IgD-negative memory B cell (primary cell): ENCODE measurements around the gene KRTAP17-1. TPM values are rescaled to one million over a fixed set of nuclear protein-coding genes. Genes with fewer than 3 reads are reported as not detected.
A peak's percentile ranks its signal among the peaks of the same experiment; 100 is the strongest.
"Not testable (repeated sequence)": the region's sequence is repeated elsewhere in the genome, so short reads cannot be mapped to it uniquely, and the experiment has no call there.

Experiments used
- H3K27ac Mint-ChIP-seq, 3 donors: one replicate each; pipeline ENCODE4 v1.8.0; 2020 to 2022; ENCODE audit warnings: mild to moderate bottlenecking in 3 of 3, mixed read lengths in 3 of 3, moderate library complexity in 1 of 3
- H3K27me3 Mint-ChIP-seq: one replicate; pipeline ENCODE4 v1.8.0; 2021; ENCODE audit warnings: mixed read lengths
- H3K36me3 Mint-ChIP-seq: one replicate; pipeline ENCODE4 v1.8.0; 2020; ENCODE audit warnings: mild to moderate bottlenecking, mixed read lengths
- H3K4me1 Mint-ChIP-seq, 3 donors: one replicate each; pipeline ENCODE4 v1.8.0; 2020 to 2022; ENCODE audit warnings: mixed read lengths in 3 of 3, mild to moderate bottlenecking in 1 of 3
- H3K4me3 Mint-ChIP-seq, 4 donors: one replicate each; pipeline ENCODE4 v1.8.0; 2020 to 2022; ENCODE audit warnings: mild to moderate bottlenecking in 4 of 4, mixed read lengths in 4 of 4, moderate library complexity in 3 of 4
- H3K9me3 Mint-ChIP-seq, 3 donors: one replicate each; pipeline ENCODE4 v1.8.0; 2020 to 2021; ENCODE audit warnings: mixed read lengths in 3 of 3, mild to moderate bottlenecking in 1 of 3
- polyA plus RNA-seq: library from polyadenylated mRNA; unstranded; fragments of 300-500 nt; fragmentation: Illumina TruSeq; gene quantifications from one replicate; pipeline ENCODE4 v1.2.3, GENCODE V29; 2021

The KRTAP17-1 gene
- not detected for polyA plus RNA-seq

- H3K4me3 Mint-ChIP-seq = no peak within 1 kb of the TSS
- H3K9me3 Mint-ChIP-seq = peaks cover 3 to 12% (median 4%) of the 10 kb centered on the region in 3 donors
- peaks cover 15% of the 10 kb centered on the region for H3K27me3 Mint-ChIP-seq
- H3K4me1 Mint-ChIP-seq = peaks cover 0 to 6% (median 2%) of the 10 kb centered on the region in 3 donors
- H3K36me3 Mint-ChIP-seq = no peaks in the 10 kb centered on the region
- H3K27ac Mint-ChIP-seq = peak within 1 kb of the TSS in 1 of 3 donors; percentile 5
Measured at GRCh38 chr17:41315204-41315794, at the start of gene KRTAP17-1. TSS of gene KRTAP17-1 (minus strand) at chr17:41315710. CDS start at chr17:41315650, 60 bp downstream.

GRCh38 chr17:41363881-41364280 is 48.4 kb upstream of the KRTAP17-1 start:
- Mint-ChIP-seq H3K27ac (no peak overlapping the region), H3K27me3 (peaks cover 11% of the 10 kb centered on the region), H3K36me3 (no peaks in the 10 kb centered on the region), H3K9me3 (peaks cover 0 to 3% (median 2%) of the 10 kb centered on the region in 3 donors), H3K4me1 (peaks cover 0 to 7% (median 0%) of the 10 kb centered on the region in 3 donors), H3K4me3 (no peak overlapping the region)

GRCh38 chr17:41360296-41360995 is 44.9 kb upstream of the KRTAP17-1 start:
- Mint-ChIP-seq H3K4me1 (peaks cover 0 to 3% (median 0%) of the 10 kb centered on the region in 3 donors), H3K36me3 (no peaks in the 10 kb centered on the region), H3K27ac (no peak overlapping the region), H3K27me3 (peaks cover 7% of the 10 kb centered on the region), H3K4me3 (no peak overlapping the region), H3K9me3 (peaks cover 0 to 7% (median 2%) of the 10 kb centered on the region in 3 donors)

GRCh38 chr17:41354536-41354935 is 39.0 kb upstream of the KRTAP17-1 start:
- peaks cover 0 to 4% (median 3%) of the 10 kb centered on the region in 3 donors for H3K9me3 Mint-ChIP-seq
- no peaks in the 10 kb centered on the region for H3K4me1 Mint-ChIP-seq
- no peaks in the 10 kb centered on the region for H3K36me3 Mint-ChIP-seq
- H3K27ac Mint-ChIP-seq = no peak overlapping the region
- no peak overlapping the region for H3K4me3 Mint-ChIP-seq
- H3K27me3 Mint-ChIP-seq = peaks cover 9% of the 10 kb centered on the region

GRCh38 chr17:41352597-41353366 is 37.3 kb upstream of the KRTAP17-1 start:
- peaks cover 0 to 4% (median 3%) of the 10 kb centered on the region in 3 donors for H3K9me3 Mint-ChIP-seq
- H3K4me3 Mint-ChIP-seq = no peak overlapping the region
- H3K36me3 Mint-ChIP-seq = no peaks in the 10 kb centered on the region
- H3K27ac Mint-ChIP-seq = no peak overlapping the region
- peaks cover 9% of the 10 kb centered on the region for H3K27me3 Mint-ChIP-seq
- no peaks in the 10 kb centered on the region for H3K4me1 Mint-ChIP-seq

GRCh38 chr17:41351177-41351576 is 35.7 kb upstream of the KRTAP17-1 start:
- Mint-ChIP-seq H3K4me3 (no peak overlapping the region), H3K27ac (no peak overlapping the region), H3K4me1 (no peaks in the 10 kb centered on the region), H3K9me3 (peaks cover 0 to 3% (median 0%) of the 10 kb centered on the region in 3 donors), H3K27me3 (peaks cover 8% of the 10 kb centered on the region), H3K36me3 (no peaks in the 10 kb centered on the region)

- H3K9me3 Mint-ChIP-seq, H3K4me3 Mint-ChIP-seq, H3K36me3 Mint-ChIP-seq, H3K27me3 Mint-ChIP-seq, H3K4me1 Mint-ChIP-seq: not testable (repeated sequence)
- H3K27ac Mint-ChIP-seq = peak within 1 kb of the TSS in 1 of 3 donors; percentile 1
Measured at GRCh38 chr17:41350381-41350878, 34.9 kb upstream of the KRTAP17-1 start, which contains the start of gene KRT33A. TSS of gene KRT33A (minus strand) at chr17:41350828. CDS start at chr17:41350767, 61 bp downstream.

GRCh38 chr17:41347869-41348760 is 32.6 kb upstream of the KRTAP17-1 start:
- no peaks in the 10 kb centered on the region for H3K4me1 Mint-ChIP-seq
- H3K36me3 Mint-ChIP-seq = no peaks in the 10 kb centered on the region
- peaks cover 8% of the 10 kb centered on the region for H3K27me3 Mint-ChIP-seq
- no peak overlapping the region for H3K4me3 Mint-ChIP-seq
- no peak overlapping the region for H3K27ac Mint-ChIP-seq
- peaks cover 4 to 5% (median 4%) of the 10 kb centered on the region in 3 donors for H3K9me3 Mint-ChIP-seq

GRCh38 chr17:41346421-41346820 is 30.9 kb upstream of the KRTAP17-1 start:
- H3K36me3 Mint-ChIP-seq, H3K27me3 Mint-ChIP-seq, H3K27ac Mint-ChIP-seq, H3K4me3 Mint-ChIP-seq, H3K4me1 Mint-ChIP-seq: not testable (repeated sequence)
- peaks cover 4 to 19% (median 11%) of the 10 kb centered on the region in 3 donors for H3K9me3 Mint-ChIP-seq

GRCh38 chr17:41345992-41346391 is 30.5 kb upstream of the KRTAP17-1 start:
- Mint-ChIP-seq H3K27me3 (peaks cover 5% of the 10 kb centered on the region), H3K4me1 (peaks cover 0 to under 1% (median 0%) of the 10 kb centered on the region in 3 donors), H3K27ac (no peak overlapping the region), H3K9me3 (peaks cover 4 to 19% (median 11%) of the 10 kb centered on the region in 3 donors), H3K4me3 (no peak overlapping the region), H3K36me3 (no peaks in the 10 kb centered on the region)

- Mint-ChIP-seq H3K9me3 (peaks cover 4 to 19% (median 11%) of the 10 kb centered on the region in 3 donors), H3K27ac (peak overlapping the region in 1 of 3 donors; percentile 83), H3K4me3 (no peak overlapping the region), H3K27me3 (peaks cover 5% of the 10 kb centered on the region), H3K36me3 (no peaks in the 10 kb centered on the region), H3K4me1 (peaks cover 5 to 26% (median 19%) of the 10 kb centered on the region in 3 donors)
Measured at GRCh38 chr17:41343029-41343428, 27.5 kb upstream of the KRTAP17-1 start.

- Mint-ChIP-seq H3K27me3 (peaks cover 5% of the 10 kb centered on the region), H3K27ac (peak overlapping the region in 2 of 3 donors; percentile 78 to 83), H3K36me3 (no peaks in the 10 kb centered on the region), H3K4me3 (peak overlapping the region in 1 of 4 donors; percentile 46), H3K9me3 (peaks cover 4 to 19% (median 11%) of the 10 kb centered on the region in 3 donors), H3K4me1 (peaks cover 5 to 28% (median 19%) of the 10 kb centered on the region in 3 donors)
Measured at GRCh38 chr17:41340934-41341861, 25.7 kb upstream of the KRTAP17-1 start.

GRCh38 chr17:41340494-41340893 is 25.0 kb upstream of the KRTAP17-1 start:
- Mint-ChIP-seq H3K27me3 (peaks cover 6% of the 10 kb centered on the region), H3K4me1 (peaks cover 5 to 30% (median 19%) of the 10 kb centered on the region in 3 donors), H3K36me3 (no peaks in the 10 kb centered on the region), H3K27ac (peak overlapping the region in 2 of 3 donors; percentile 2 to 93), H3K4me3 (no peak overlapping the region), H3K9me3 (peaks cover 4 to 19% (median 11%) of the 10 kb centered on the region in 3 donors)
